Liver (tissue), 9 donors: Measurements from ENCODE around the gene MYO16. TPM values are rescaled to one million over a fixed set of nuclear protein-coding genes. Genes with fewer than 3 reads are reported as not detected.

Experiments
- DNase-seq: peaks from one replicate; pipeline ENCODE4 v3.0.0-alpha.2; 2017; ENCODE audit warnings: low spot score
- H3K27ac ChIP-seq, 2 donors: one replicate each; pipeline ENCODE4 v1.7.0; 2013; ENCODE audit warnings: inconsistent platforms in 2 of 2, low read length in 2 of 2, control low read depth in 1 of 2, low read depth in 1 of 2, mild to moderate bottlenecking in 1 of 2
- H3K27me3 ChIP-seq, 4 donors: one replicate each; pipeline versions ENCODE4 v1.6.1 to v1.7.0; 2013; ENCODE audit warnings: low read length in 3 of 4, inconsistent platforms in 1 of 4, mild to moderate bottlenecking in 1 of 4, moderate library complexity in 1 of 4; ENCODE audit not compliant: control insufficient read depth in 4 of 4, insufficient read depth in 4 of 4
- H3K36me3 ChIP-seq, 4 donors: one replicate each; pipeline versions ENCODE4 v1.6.1 to v1.7.0; 2013; ENCODE audit warnings: low read length in 3 of 4, mild to moderate bottlenecking in 3 of 4, low read depth in 1 of 4, moderate library complexity in 1 of 4; ENCODE audit not compliant: control insufficient read depth in 4 of 4, insufficient read depth in 3 of 4
- H3K4me1 ChIP-seq, 4 donors: one replicate each; pipeline versions ENCODE4 v1.6.1 to v1.7.0; 2013; ENCODE audit warnings: low read length in 3 of 4, mild to moderate bottlenecking in 3 of 4, moderate library complexity in 1 of 4; ENCODE audit not compliant: control insufficient read depth in 4 of 4, insufficient read depth in 4 of 4
- H3K4me3 ChIP-seq, 3 donors: one replicate each; pipeline versions ENCODE4 v1.6.1 to v1.7.0; 2013; ENCODE audit warnings: low read length in 3 of 3, control low read depth in 1 of 3, low read depth in 1 of 3, mild to moderate bottlenecking in 1 of 3
- H3K9ac ChIP-seq, 2 donors: one replicate each; pipeline ENCODE4 v1.7.0; 2013; ENCODE audit warnings: low read length in 2 of 2, mild to moderate bottlenecking in 2 of 2, moderate library complexity in 2 of 2, control low read depth in 1 of 2, low read depth in 1 of 2
- H3K9me3 ChIP-seq, 4 donors: one replicate each; pipeline versions ENCODE4 v1.6.1 to v1.7.0; 2013; ENCODE audit warnings: low read length in 3 of 4; ENCODE audit not compliant: control insufficient read depth in 4 of 4
- ATF3 ChIP-seq: IDR thresholded peaks from 2 replicates; pipeline ENCODE4 v1.6.1; 2016; ENCODE audit warnings: antibody characterized with exemption
- EGR1 ChIP-seq, 2 donors: IDR thresholded peaks; 2 replicates each; pipeline ENCODE4 v1.6.1; 2016 to 2018; ENCODE audit warnings: antibody characterized with exemption in 2 of 2, low read depth in 2 of 2
- FOXA1 ChIP-seq: IDR thresholded peaks from 2 replicates; pipeline ENCODE4 v1.6.1; 2016; ENCODE audit warnings: antibody characterized with exemption
- FOXA2 ChIP-seq: IDR thresholded peaks from 2 replicates; pipeline ENCODE4 v1.6.1; 2016; ENCODE audit warnings: antibody characterized with exemption
- GABPA ChIP-seq, 2 donors: IDR thresholded peaks in 1 of 2; conservative IDR thresholded peaks in 1 of 2; 2 replicates each; pipeline ENCODE4 v1.6.1; 2016; ENCODE audit warnings: antibody characterized with exemption in 2 of 2, mild to moderate bottlenecking in 1 of 2, moderate library complexity in 1 of 2
- HNF4A ChIP-seq, 2 donors: conservative IDR thresholded peaks; 2 replicates each; pipeline ENCODE4 v1.6.1; 2016; ENCODE audit warnings: antibody characterized with exemption in 2 of 2, mild to moderate bottlenecking in 2 of 2
- HNF4G ChIP-seq: IDR thresholded peaks from 2 replicates; pipeline ENCODE4 v1.6.1; 2016; ENCODE audit warnings: antibody characterized with exemption
- JUND ChIP-seq, 2 donors: IDR thresholded peaks; 2 replicates each; pipeline ENCODE4 v1.6.1; 2016; ENCODE audit warnings: antibody characterized with exemption in 2 of 2
- NR2F2 ChIP-seq: IDR thresholded peaks from 2 replicates; pipeline ENCODE4 v1.6.1; 2016; ENCODE audit warnings: antibody characterized with exemption
- RAD21 ChIP-seq, 2 donors: IDR thresholded peaks; 2 replicates each; pipeline ENCODE4 v1.6.1; 2016; ENCODE audit warnings: antibody characterized with exemption in 2 of 2, mild to moderate bottlenecking in 2 of 2
- REST ChIP-seq: IDR thresholded peaks from 2 replicates; pipeline ENCODE4 v1.6.1; 2016; ENCODE audit warnings: antibody characterized with exemption, mild to moderate bottlenecking
- RXRA ChIP-seq, 2 donors: IDR thresholded peaks; 2 replicates each; pipeline ENCODE4 v1.6.1; 2017 to 2018; ENCODE audit warnings: antibody characterized with exemption in 2 of 2, mild to moderate bottlenecking in 1 of 2
- SP1 ChIP-seq: IDR thresholded peaks from 2 replicates; pipeline ENCODE4 v1.6.1; 2018; ENCODE audit warnings: antibody characterized with exemption, mild to moderate bottlenecking
- TAF1 ChIP-seq: conservative IDR thresholded peaks from 2 replicates; pipeline ENCODE4 v1.6.1; 2016; ENCODE audit warnings: antibody characterized with exemption, mild to moderate bottlenecking
- YY1 ChIP-seq: IDR thresholded peaks from 2 replicates; pipeline ENCODE4 v1.6.1; 2016; ENCODE audit warnings: antibody characterized with exemption, mild to moderate bottlenecking
- WGBS: extraction: QIAGEN DNeasy Blood & Tissue Kit; methylation state at CpG from one replicate; pipeline ENCODE4 v1.1.7; 2013; 5-methylcytosine and 5-hydroxymethylcytosine counted together
- polyA plus RNA-seq, 2 donors: library from polyadenylated mRNA; stranded (reverse) in 1 of 2; unstranded in 1 of 2; fragments of 200-250 nt in 1 of 2; fragments of >200 nt in 1 of 2; fragmentation: Nextera tagmentation in 1 of 2; extraction: Ambion mirVana in 1 of 2; gene quantifications; one replicate each; pipeline versions ENCODE4 v1.2.1 to v1.2.3, GENCODE V29; 2013 to 2015
- total RNA-seq, 2 donors: library from RNA; depleted of rRNA; stranded (reverse); fragments of >200 nt; gene quantifications; one replicate each; pipeline ENCODE4 v1.2.3, GENCODE V29; 2014
- TF ChIP-seq, protein P1 (sequence below): fragments of 150-350 bp; IDR thresholded peaks from 2 replicates; pipeline ENCODE4 v1.5.1; 2017; ENCODE audit warnings: improper control_type of control experiment, low read depth, low read length; ENCODE audit not compliant: missing input control
- TF ChIP-seq, protein P2 (sequence below): IDR thresholded peaks from 2 replicates; pipeline ENCODE4 v1.6.1; 2016; ENCODE audit warnings: antibody characterized with exemption
- TF ChIP-seq, protein P3 (sequence below): IDR thresholded peaks from 2 replicates; pipeline ENCODE4 v1.6.1; 2016; ENCODE audit warnings: antibody characterized with exemption
- donor health status: healthy.
- donor health status: healthy.
- donor health status: healthy.
- donor health status: healthy.
- donor health status: healthy.

Gene MYO16
- total and polyA plus RNA-seq, 4 donors, result 0.37 to 1.1 (median 0.68) TPM

GRCh38 chr13:108932196-108932595 is 302.8 kb downstream of the MYO16 start:
- H3K27me3 ChIP-seq, result no peaks in the 10 kb centered on the region
- no peak overlapping the region for H3K27ac ChIP-seq
- no peaks in the 10 kb centered on the region for H3K36me3 ChIP-seq
- no peak overlapping the region for H3K9ac ChIP-seq
- WGBS, result 80% methylated on average over 4 of the region's 4 CpGs
- H3K4me1 ChIP-seq, result no peaks in the 10 kb centered on the region
- H3K9me3 ChIP-seq, result no peaks in the 10 kb centered on the region
- DNase-seq, result no peak
- TF ChIP-seq, protein P1, sequence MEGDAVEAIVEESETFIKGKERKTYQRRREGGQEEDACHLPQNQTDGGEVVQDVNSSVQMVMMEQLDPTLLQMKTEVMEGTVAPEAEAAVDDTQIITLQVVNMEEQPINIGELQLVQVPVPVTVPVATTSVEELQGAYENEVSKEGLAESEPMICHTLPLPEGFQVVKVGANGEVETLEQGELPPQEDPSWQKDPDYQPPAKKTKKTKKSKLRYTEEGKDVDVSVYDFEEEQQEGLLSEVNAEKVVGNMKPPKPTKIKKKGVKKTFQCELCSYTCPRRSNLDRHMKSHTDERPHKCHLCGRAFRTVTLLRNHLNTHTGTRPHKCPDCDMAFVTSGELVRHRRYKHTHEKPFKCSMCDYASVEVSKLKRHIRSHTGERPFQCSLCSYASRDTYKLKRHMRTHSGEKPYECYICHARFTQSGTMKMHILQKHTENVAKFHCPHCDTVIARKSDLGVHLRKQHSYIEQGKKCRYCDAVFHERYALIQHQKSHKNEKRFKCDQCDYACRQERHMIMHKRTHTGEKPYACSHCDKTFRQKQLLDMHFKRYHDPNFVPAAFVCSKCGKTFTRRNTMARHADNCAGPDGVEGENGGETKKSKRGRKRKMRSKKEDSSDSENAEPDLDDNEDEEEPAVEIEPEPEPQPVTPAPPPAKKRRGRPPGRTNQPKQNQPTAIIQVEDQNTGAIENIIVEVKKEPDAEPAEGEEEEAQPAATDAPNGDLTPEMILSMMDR, result no peak
- TF ChIP-seq FOXA1 (no peak), RAD21 (IDR thresholded peaks at IDR 0.05) (no peak), HNF4A (conservative IDR thresholded peaks at IDR 0.05) (no peak), HNF4G (no peak), NR2F2 (no peak), RXRA (IDR thresholded peaks at IDR 0.05) (no peak), YY1 (no peak), ATF3 (no peak), FOXA2 (no peak), TAF1 (no peak), SP1 (no peak), REST (no peak), EGR1 (IDR thresholded peaks at IDR 0.05; ENCODE audit: low read depth in 2 of 2) (no peak), GABPA (IDR thresholded peaks at IDR 0.05 in 1 of 2, conservative IDR thresholded peaks at IDR 0.05 in 1 of 2) (no peak), JUND (IDR thresholded peaks at IDR 0.05) (no peak)
- TF ChIP-seq, protein P2, sequence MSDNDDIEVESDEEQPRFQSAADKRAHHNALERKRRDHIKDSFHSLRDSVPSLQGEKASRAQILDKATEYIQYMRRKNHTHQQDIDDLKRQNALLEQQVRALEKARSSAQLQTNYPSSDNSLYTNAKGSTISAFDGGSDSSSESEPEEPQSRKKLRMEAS, result no peak
- TF ChIP-seq, protein P3, sequence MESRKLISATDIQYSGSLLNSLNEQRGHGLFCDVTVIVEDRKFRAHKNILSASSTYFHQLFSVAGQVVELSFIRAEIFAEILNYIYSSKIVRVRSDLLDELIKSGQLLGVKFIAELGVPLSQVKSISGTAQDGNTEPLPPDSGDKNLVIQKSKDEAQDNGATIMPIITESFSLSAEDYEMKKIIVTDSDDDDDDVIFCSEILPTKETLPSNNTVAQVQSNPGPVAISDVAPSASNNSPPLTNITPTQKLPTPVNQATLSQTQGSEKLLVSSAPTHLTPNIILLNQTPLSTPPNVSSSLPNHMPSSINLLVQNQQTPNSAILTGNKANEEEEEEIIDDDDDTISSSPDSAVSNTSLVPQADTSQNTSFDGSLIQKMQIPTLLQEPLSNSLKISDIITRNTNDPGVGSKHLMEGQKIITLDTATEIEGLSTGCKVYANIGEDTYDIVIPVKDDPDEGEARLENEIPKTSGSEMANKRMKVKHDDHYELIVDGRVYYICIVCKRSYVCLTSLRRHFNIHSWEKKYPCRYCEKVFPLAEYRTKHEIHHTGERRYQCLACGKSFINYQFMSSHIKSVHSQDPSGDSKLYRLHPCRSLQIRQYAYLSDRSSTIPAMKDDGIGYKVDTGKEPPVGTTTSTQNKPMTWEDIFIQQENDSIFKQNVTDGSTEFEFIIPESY, result no peak
- H3K4me3 ChIP-seq, result no peak overlapping the region
